Aorta (tissue), 5 donors: ENCODE results near the gene CKLF. TPM values are rescaled to one million over a fixed set of nuclear protein-coding genes. Genes with fewer than 3 reads are reported as not detected.
A peak's percentile ranks its signal among the peaks of the same experiment; 100 is the strongest.

ENCODE experiments used
- ATAC-seq: fragments of 200-7000 bp; cut with Tn5 transposase; one replicate; pipeline ENCODE4 v1.9.1; 2022; ENCODE audit warnings: moderate library complexity; ENCODE audit not compliant: low FRiP score
- DNase-seq, 2 donors: peaks; one replicate each; pipeline ENCODE4 v3.0.0-alpha.2; 2020
- H3K27ac ChIP-seq, 2 donors: one replicate each; pipeline ENCODE4 v1.5.1; 2013; ENCODE audit warnings: low read length in 2 of 2, mild to moderate bottlenecking in 2 of 2, moderate library complexity in 2 of 2, control low read depth in 1 of 2, inconsistent platforms in 1 of 2, low read depth in 1 of 2
- H3K27me3 ChIP-seq, 2 donors: one replicate each; pipeline ENCODE4 v1.6.1; 2013; ENCODE audit warnings: control low read depth in 1 of 2, low read length in 1 of 2, mild to moderate bottlenecking in 1 of 2, moderate library complexity in 1 of 2; ENCODE audit not compliant: insufficient read depth in 2 of 2, control insufficient read depth in 1 of 2
- H3K36me3 ChIP-seq, 2 donors: one replicate each; pipeline ENCODE4 v1.6.1; 2013; ENCODE audit warnings: control low read depth in 1 of 2, low read length in 1 of 2, mild to moderate bottlenecking in 1 of 2; ENCODE audit not compliant: insufficient read depth in 2 of 2, control insufficient read depth in 1 of 2
- H3K4me1 ChIP-seq, 2 donors: one replicate each; pipeline ENCODE4 v1.6.1; 2013; ENCODE audit warnings: low read length in 2 of 2, control low read depth in 1 of 2, mild to moderate bottlenecking in 1 of 2, moderate library complexity in 1 of 2; ENCODE audit not compliant: insufficient read depth in 2 of 2, control insufficient read depth in 1 of 2
- H3K4me3 ChIP-seq, 2 donors: one replicate each; pipeline ENCODE4 v1.5.1; 2013; ENCODE audit warnings: low read length in 2 of 2, control low read depth in 1 of 2, mild to moderate bottlenecking in 1 of 2
- H3K9me3 ChIP-seq: one replicate; pipeline ENCODE4 v1.6.1; 2013; ENCODE audit warnings: mild to moderate bottlenecking, low read length; ENCODE audit not compliant: control insufficient read depth
- WGBS, 2 donors: extraction: QIAGEN DNeasy Blood & Tissue Kit; methylation state at CpG; one replicate each; pipeline ENCODE4 v1.1.7; 2013; 5-methylcytosine and 5-hydroxymethylcytosine counted together
- intact Hi-C, 2 donors: fragments of 100-400 bp; cut with DNase I; formaldehyde crosslinking; loops; one replicate each; pipeline versions ENCODE4 v1.14.2 to v1.15.0; 2022
- polyA plus RNA-seq, 2 donors: library from polyadenylated mRNA; stranded (reverse); fragments of 200-250 nt; gene quantifications; one replicate each; pipeline ENCODE4 v1.2.3, GENCODE V29; 2013
- total RNA-seq, 2 donors: library from RNA; stranded (reverse); fragmentation: NEBNext Ultra II Directional; extraction: Animal tissue kit (Norgen Biotek cat#: 25700); gene quantifications; one replicate each; pipeline ENCODE4 v1.2.1, GENCODE V29; 2021
- donor health status: healthy with polysubstance abuse.
- donor health status: Bipolar disorder and iron deficiency.
- donor health status: DM: no; HTN: no; CAD: no.
- donor health status: DM: no; HTN: no; CAD: no.
- donor health status: DM: yes; HTN: yes; CAD: no.

Gene CKLF
- total and polyA plus RNA-seq, 4 donors = 19.9 to 45.0 (median 33.9) TPM

DNA sequence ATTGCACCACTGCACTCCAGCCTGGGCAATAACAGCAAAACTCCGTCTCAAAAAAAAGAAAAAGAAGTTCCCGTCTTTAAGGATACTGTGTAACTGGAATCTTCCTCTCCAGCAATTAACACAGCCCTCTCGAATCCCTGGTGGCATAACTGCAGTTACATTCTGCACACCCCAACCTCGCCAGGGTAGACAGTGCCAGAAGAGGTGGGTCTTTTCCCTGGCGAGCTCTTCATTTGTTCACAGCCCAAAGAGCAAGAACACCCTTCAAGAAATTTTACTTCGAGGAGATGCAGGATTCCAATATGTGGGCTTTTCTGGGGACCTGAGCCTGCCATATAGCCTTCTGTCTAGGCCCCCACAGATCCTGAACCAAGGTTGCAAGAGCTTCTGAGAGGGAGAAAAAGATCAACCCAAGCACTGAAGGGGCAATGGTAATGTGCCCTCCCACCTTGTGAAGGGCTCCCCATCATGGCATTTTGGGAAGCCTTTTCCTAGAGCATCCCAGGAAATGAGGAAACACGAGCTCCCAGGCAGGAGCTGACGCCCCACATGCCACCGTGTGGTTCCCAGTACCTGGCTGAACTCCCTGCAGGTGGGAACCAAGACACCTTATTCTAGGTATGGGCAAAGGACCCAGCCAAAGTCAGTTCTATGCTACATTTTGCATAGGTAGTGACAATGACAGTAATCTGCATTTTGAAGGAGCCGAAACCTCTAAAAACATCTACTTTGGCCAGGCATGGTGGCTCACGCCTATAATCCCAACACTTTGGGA lies 29.4 kb upstream of the CKLF start:
- DNase-seq (peak in 1 of 2 donors; percentile 44), ATAC-seq (no peak)
- H3K27me3 ChIP-seq = no peaks in the 10 kb centered on the region
- WGBS, 2 donors = 71 to 75% methylated on average over 11 of the region's 11 CpGs
- H3K4me3 ChIP-seq = no peak overlapping the region
- H3K9me3 ChIP-seq = no peaks in the 10 kb centered on the region
- intact Hi-C loops = no loop called here
- H3K4me1 ChIP-seq = no peaks in the 10 kb centered on the region
- H3K27ac ChIP-seq = no peak overlapping the region
- H3K36me3 ChIP-seq = peaks cover 0 to 4% of the 10 kb centered on the region in 2 donors

DNA sequence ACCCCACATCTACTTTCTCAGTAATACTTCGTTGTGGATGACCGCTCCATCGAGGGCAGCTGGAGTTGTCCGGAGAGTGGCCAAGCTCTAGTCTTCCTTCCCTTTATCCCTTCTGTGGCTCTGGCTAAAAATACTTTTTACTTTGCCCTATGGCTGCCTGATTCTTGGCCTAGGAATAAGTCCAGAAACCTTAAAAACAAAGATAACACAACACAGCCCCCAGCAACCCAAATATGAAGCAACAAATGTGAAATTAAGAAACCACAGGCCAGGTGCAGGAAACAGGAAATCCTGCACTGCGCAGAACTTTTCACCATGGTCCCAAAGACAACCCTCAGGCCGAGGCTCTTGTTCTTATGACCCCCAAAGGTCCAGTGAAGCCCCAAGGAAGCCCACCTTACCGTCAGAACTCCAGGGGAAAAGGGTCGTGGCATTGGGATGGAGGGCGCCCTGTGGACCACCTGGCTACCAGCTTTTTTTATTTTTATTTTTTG lies 28.5 kb upstream of the CKLF start:
- intact Hi-C loops = no loop called here
- DNase-seq (peak in 1 of 2 donors; percentile 48), ATAC-seq (no peak)
- no peaks in the 10 kb centered on the region for H3K27me3 ChIP-seq
- H3K4me3 ChIP-seq = no peak overlapping the region
- no peaks in the 10 kb centered on the region for H3K4me1 ChIP-seq
- H3K9me3 ChIP-seq = no peaks in the 10 kb centered on the region
- 90 to 91% methylated on average over 9 of the region's 9 CpGs for WGBS, 2 donors
- H3K27ac ChIP-seq = no peak overlapping the region
- H3K36me3 ChIP-seq = peaks cover 0 to 8% of the 10 kb centered on the region in 2 donors

DNA sequence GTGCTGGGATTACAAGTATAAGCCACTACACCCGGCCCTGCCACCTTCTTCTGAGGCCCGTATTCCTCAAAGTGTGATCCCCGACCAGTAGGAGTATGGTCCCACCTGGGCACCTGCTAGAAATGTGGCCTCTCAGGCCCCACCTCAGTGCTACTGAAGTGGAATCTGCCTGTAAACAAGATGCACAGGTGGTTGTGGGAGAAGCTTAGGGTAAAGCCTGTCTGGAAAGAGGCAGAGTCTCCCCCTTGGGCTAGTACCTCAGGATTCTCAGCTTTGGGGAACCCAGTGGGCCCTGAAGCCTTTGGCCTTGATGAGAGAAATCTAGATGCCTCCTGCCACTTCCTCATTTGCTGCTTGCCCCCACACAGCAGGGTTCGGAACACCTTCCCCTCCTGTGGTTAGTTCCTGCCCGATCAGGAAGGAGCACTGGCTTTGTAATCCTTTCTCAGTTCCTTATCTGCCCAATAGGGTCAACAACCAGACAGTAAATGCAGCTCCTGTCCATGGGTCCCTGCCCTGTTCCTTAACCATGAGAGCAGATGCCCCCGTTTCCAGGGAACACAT lies 27.7 kb upstream of the CKLF start:
- Histone ChIP-seq H3K27me3 (no peaks in the 10 kb centered on the region), H3K27ac (no peak overlapping the region), H3K4me3 (no peak overlapping the region), H3K36me3 (peaks cover 0 to 10% of the 10 kb centered on the region in 2 donors), H3K9me3 (no peaks in the 10 kb centered on the region), H3K4me1 (no peaks in the 10 kb centered on the region)
- intact Hi-C loops = no loop called here
- 83 to 84% methylated on average over 6 of the region's 6 CpGs for WGBS, 2 donors
- DNase-seq = peak; percentile 63 to 72
- ATAC-seq = peak; percentile 19

DNA sequence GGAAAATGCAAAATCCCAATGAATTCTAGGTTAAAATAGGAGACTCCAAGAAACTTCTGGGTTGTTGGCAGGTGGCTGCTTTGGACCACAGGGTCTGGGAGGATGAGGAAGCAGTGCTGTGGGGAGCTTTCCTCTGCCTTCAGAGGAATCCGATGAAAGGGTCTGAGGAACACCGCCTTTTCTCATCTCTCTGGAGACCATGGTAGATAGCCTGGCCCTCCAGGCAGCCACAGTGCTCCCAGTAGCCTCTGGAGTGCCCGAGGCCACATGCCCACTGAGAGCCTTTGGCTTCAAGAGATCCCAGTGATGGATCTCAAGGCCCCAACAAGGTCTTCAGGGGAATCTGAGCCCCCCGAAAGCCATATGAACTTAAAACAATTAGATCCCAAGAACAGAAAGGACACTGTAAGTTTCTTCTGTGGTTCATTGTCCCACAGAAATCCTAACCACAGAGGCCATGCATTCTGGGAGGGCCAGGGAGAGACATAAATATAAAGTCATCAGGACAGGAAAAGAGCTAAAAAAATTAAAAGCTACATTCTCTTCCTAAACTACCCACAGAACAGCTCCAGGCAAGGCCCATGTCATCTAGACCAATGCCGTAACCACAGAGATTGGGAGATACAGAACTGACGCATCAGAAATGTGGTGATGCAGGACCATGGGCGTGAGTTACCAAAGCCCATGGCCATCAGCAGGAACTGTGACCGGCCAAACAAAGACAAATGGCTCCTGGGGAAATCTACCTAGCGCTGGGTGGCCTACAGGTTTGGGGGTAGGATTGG lies 26.8 kb upstream of the CKLF start:
- no peaks in the 10 kb centered on the region for H3K9me3 ChIP-seq
- 92 to 93% methylated on average over 9 of the region's 9 CpGs for WGBS, 2 donors
- H3K36me3 ChIP-seq = peaks cover 0 to 10% of the 10 kb centered on the region in 2 donors
- peak in 1 of 2 donors; percentile 50 for DNase-seq
- no peak overlapping the region for H3K4me3 ChIP-seq
- H3K27me3 ChIP-seq = no peaks in the 10 kb centered on the region
- ATAC-seq = no peak
- no peak overlapping the region for H3K27ac ChIP-seq
- H3K4me1 ChIP-seq = no peaks in the 10 kb centered on the region
- intact Hi-C loops = no loop called here

DNA sequence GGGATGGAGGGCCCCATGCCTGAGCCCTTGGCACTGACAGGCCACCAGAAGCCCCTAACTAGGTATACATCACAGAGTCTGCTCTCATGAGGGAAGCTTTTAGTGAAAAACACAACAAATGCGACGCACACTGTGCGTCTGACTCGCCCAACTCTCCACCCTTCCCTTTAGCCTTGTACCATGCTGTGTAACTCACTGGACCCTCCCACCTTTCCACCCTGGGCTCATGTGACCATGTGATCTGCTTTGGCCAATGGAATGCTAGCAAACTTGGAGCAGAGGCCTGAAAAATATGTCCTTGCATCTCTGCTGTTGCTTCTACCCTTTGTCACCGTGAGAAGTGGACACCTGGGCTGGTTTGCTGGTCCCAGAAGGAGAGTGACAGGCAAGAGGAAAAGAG lies 24.1 kb upstream of the CKLF start:
- ATAC-seq (no peak), DNase-seq (no peak)
- Histone ChIP-seq H3K27me3 (no peaks in the 10 kb centered on the region), H3K36me3 (peaks cover 0 to 10% of the 10 kb centered on the region in 2 donors), H3K9me3 (no peaks in the 10 kb centered on the region), H3K4me1 (no peaks in the 10 kb centered on the region), H3K27ac (no peak overlapping the region), H3K4me3 (no peak overlapping the region)
- 96 to 97% methylated on average over 5 of the region's 5 CpGs for WGBS, 2 donors
- intact Hi-C loops = no loop called here

DNA sequence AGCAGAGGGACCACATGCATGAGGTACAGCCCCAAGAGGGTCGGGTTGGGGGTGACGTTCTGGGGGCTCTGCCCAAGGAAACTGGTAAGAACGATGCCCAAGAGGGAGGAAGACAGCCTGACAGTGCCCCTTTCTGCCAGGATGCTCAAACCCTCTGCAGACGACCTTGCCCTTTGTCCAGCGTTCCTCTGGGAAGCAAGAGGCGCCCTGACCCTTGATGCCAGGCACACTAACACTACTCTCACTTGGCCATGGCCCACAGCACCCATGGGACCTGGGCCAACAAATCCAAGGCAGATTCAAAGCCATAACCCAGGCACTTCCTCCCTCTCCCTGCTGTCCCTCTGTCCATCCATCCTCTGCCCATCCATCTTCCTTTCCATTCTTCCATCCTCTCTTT lies 22.9 kb upstream of the CKLF start:
- intact Hi-C loops = no loop called here
- Histone ChIP-seq H3K4me3 (no peak overlapping the region), H3K4me1 (no peaks in the 10 kb centered on the region), H3K27me3 (no peaks in the 10 kb centered on the region), H3K9me3 (no peaks in the 10 kb centered on the region), H3K27ac (no peak overlapping the region), H3K36me3 (peaks cover 0 to 11% of the 10 kb centered on the region in 2 donors)
- ATAC-seq = no peak
- DNase-seq = peak in 1 of 2 donors; percentile 42
- WGBS, 2 donors = 91 to 94% methylated on average over 6 of the region's 6 CpGs

DNA sequence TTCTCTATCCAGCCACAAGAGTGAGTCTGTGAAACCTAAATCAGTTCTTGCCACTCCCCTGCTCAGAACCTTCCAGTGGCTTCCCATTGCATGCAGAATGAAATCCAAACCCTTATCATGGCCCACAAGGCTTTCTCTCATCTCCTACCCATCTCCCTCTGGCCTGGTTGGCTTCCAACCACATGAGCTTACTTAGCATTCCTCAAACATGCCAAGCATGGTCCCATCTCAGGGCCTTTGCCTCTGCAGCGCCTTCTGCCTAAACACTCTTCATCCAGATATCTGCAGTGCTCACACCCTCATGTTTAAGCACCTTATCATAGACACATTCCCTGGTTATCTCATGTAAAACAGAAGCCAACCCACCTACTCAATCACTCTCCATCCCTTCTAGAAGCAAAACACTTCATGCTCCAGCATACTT lies 18.0 kb upstream of the CKLF start:
- Histone ChIP-seq H3K27ac (no peak overlapping the region), H3K36me3 (peaks cover 0 to 1% of the 10 kb centered on the region in 2 donors), H3K27me3 (no peaks in the 10 kb centered on the region), H3K4me1 (no peaks in the 10 kb centered on the region), H3K4me3 (no peak overlapping the region), H3K9me3 (no peaks in the 10 kb centered on the region)
- intact Hi-C loops = no loop called here
- DNase-seq = peak in 1 of 2 donors; percentile 9
- ATAC-seq = no peak
- 98 to 100% methylated on average over 1 of the region's 1 CpG for WGBS, 2 donors

DNA sequence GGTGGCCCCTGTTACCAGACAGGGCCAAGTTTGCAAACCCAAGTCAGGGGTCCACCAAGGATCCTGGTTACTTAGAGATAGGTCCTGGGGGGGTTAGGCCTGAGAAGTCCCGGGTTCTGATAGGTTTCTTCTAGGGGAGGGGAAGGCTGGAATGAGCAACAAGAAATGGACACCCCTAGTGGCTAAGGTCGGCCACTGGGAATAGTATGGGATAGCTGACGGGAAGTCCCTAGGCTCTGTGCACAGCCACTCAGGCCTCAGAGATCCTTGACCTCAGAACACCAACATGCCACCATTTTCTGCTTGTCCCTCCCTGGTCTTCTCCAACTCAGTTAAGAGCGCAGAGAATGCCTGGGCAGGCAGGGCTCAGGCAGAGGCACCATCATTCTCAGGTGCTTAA lies 15.9 kb upstream of the CKLF start:
- ATAC-seq (no peak), DNase-seq (no peak)
- H3K9me3 ChIP-seq = no peaks in the 10 kb centered on the region
- H3K4me3 ChIP-seq = no peak overlapping the region
- H3K36me3 ChIP-seq = peaks cover 0 to 1% of the 10 kb centered on the region in 2 donors
- no peak overlapping the region for H3K27ac ChIP-seq
- no peaks in the 10 kb centered on the region for H3K4me1 ChIP-seq
- intact Hi-C loops = no loop called here
- 82 to 90% methylated on average over 4 of the region's 4 CpGs for WGBS, 2 donors
- H3K27me3 ChIP-seq = no peaks in the 10 kb centered on the region
